Neural cell (in vitro differentiated cells): Measurements from ENCODE around the gene MAFB. TPM values are rescaled to one million over a fixed set of nuclear protein-coding genes. Genes with fewer than 3 reads are reported as not detected.

Experiments used
- H2AFZ ChIP-seq: fragments of 200-600, 300-800 bp; sonication (generic), shearing (Covaris generic); 2 replicates; pipeline ENCODE4 v1.6.0; 2014; ENCODE audit warnings: low read depth, mild to moderate bottlenecking, antibody characterized with exemption, low read length, moderate library complexity
- H3F3A ChIP-seq: fragments of 200-600 bp; shearing (Covaris generic); 2 replicates; pipeline ENCODE4 v1.6.1; 2016; ENCODE audit warnings: mild to moderate bottlenecking, moderate library complexity, mixed read lengths, antibody characterized with exemption, low read length; ENCODE audit not compliant: insufficient read depth, poor library complexity, severe bottlenecking
- H3K27ac ChIP-seq: fragments of 200-600, 300-800 bp; sonication (generic), shearing (Covaris generic); 2 replicates; pipeline ENCODE4 v1.5.1; 2014; ENCODE audit warnings: mild to moderate bottlenecking, low read length, moderate library complexity
- H3K27me3 ChIP-seq: fragments of 300-800, 200-600 bp; sonication (generic), shearing (Covaris generic); 2 replicates; pipeline ENCODE4 v1.6.0; 2014; ENCODE audit warnings: mild to moderate bottlenecking, low read depth, low read length, moderate library complexity; ENCODE audit not compliant: insufficient read depth
- H3K36me3 ChIP-seq: fragments of 300-800, 200-600 bp; sonication (generic), shearing (Covaris generic); 2 replicates; pipeline ENCODE4 v1.5.1; 2014; ENCODE audit warnings: mild to moderate bottlenecking, antibody characterized with exemption, low read length, moderate library complexity; ENCODE audit not compliant: insufficient read depth
- H3K4me2 ChIP-seq: fragments of 300-800, 200-600 bp; sonication (generic), shearing (Covaris generic); 2 replicates; pipeline ENCODE4 v1.6.0; 2014; ENCODE audit warnings: mild to moderate bottlenecking, low read length
- H3K4me3 ChIP-seq: fragments of 300-800, 200-600 bp; sonication (generic), shearing (Covaris generic); 2 replicates; pipeline ENCODE4 v1.5.1; 2014; ENCODE audit warnings: mild to moderate bottlenecking, low read length, moderate library complexity
- H3K79me2 ChIP-seq: fragments of 200-600 bp; shearing (Covaris generic); replicated peaks from 2 replicates; pipeline ENCODE4 v1.6.0; 2014; ENCODE audit warnings: mild to moderate bottlenecking, low read length, moderate library complexity; ENCODE audit not compliant: insufficient read depth
- H3K9ac ChIP-seq: fragments of 300-800, 200-600 bp; sonication (generic), shearing (Covaris generic); 2 replicates; pipeline ENCODE4 v1.6.1; 2016; ENCODE audit warnings: mild to moderate bottlenecking, low read length, mixed read lengths
- H3K9me2 ChIP-seq: fragments of 200-600 bp; shearing (Covaris generic); 2 replicates; pipeline ENCODE4 v1.6.1; 2016; ENCODE audit warnings: mild to moderate bottlenecking, low read length, mixed read lengths; ENCODE audit not compliant: insufficient read depth
- H3K9me3 ChIP-seq: fragments of 200-600, 300-800 bp; sonication (generic), shearing (Covaris generic); 2 replicates; pipeline ENCODE4 v1.6.1; 2016; ENCODE audit warnings: mild to moderate bottlenecking, mixed run types, low read length, moderate library complexity, mixed read lengths
- H4K20me1 ChIP-seq: fragments of 200-600 bp; shearing (Covaris generic); 2 replicates; pipeline ENCODE4 v1.6.1; 2016; ENCODE audit warnings: mild to moderate bottlenecking, mixed run types; ENCODE audit not compliant: insufficient read depth
- EP300 ChIP-seq: fragments of 450-650 bp; conservative IDR thresholded peaks from 2 replicates; pipeline ENCODE4 v1.6.1; 2014; ENCODE audit warnings: antibody characterized with exemption, mild to moderate bottlenecking, moderate library complexity; ENCODE audit not compliant: poor library complexity, severe bottlenecking
- EZH2 ChIP-seq: fragments of 200-600, 300-800 bp; shearing (Covaris generic), sonication (generic); IDR thresholded peaks from 2 replicates; pipeline ENCODE4 v1.6.1; 2014; ENCODE audit warnings: antibody characterized with exemption, low read length, borderline replicate concordance, mild to moderate bottlenecking; ENCODE audit not compliant: insufficient read depth, poor library complexity, severe bottlenecking
- MXI1 ChIP-seq: fragments of 450-650 bp; conservative IDR thresholded peaks from 2 replicates; pipeline ENCODE4 v1.6.1; 2014; ENCODE audit warnings: antibody characterized with exemption, mild to moderate bottlenecking; ENCODE audit not compliant: poor library complexity, severe bottlenecking
- POLR2AphosphoS5 ChIP-seq: IDR thresholded peaks from 2 replicates; pipeline ENCODE4 v1.6.1; 2012
- RAD21 ChIP-seq: fragments of 450-650 bp; conservative IDR thresholded peaks from 2 replicates; pipeline ENCODE4 v1.6.1; 2014; ENCODE audit warnings: antibody characterized with exemption, mild to moderate bottlenecking, moderate library complexity
- REST ChIP-seq: IDR thresholded peaks from 2 replicates; pipeline ENCODE4 v1.6.1; 2012; ENCODE audit warnings: borderline replicate concordance
- SMC3 ChIP-seq: fragments of 450-650 bp; conservative IDR thresholded peaks from 2 replicates; pipeline ENCODE4 v1.6.1; 2014; ENCODE audit warnings: antibody characterized with exemption, mild to moderate bottlenecking, moderate library complexity; ENCODE audit not compliant: poor library complexity
- TAF1 ChIP-seq: IDR thresholded peaks from 2 replicates; pipeline ENCODE4 v1.6.1; 2012; ENCODE audit warnings: low read depth
- polyA plus RNA-seq: library from polyadenylated mRNA; depleted of rRNA; stranded (reverse); fragments of >200 nt; gene quantifications from 2 replicates; pipeline ENCODE4 v1.2.3, GENCODE V29; 2014
- TF ChIP-seq, protein P1 (sequence below): fragments of 450-650 bp; IDR thresholded peaks from 2 replicates; pipeline ENCODE4 v1.5.1; 2014; ENCODE audit warnings: antibody characterized with exemption, mild to moderate bottlenecking, moderate library complexity; ENCODE audit not compliant: poor library complexity, severe bottlenecking

MAFB gene
- polyA plus RNA-seq, 1 donor from 2014 or later = 5.6 TPM

DNA sequence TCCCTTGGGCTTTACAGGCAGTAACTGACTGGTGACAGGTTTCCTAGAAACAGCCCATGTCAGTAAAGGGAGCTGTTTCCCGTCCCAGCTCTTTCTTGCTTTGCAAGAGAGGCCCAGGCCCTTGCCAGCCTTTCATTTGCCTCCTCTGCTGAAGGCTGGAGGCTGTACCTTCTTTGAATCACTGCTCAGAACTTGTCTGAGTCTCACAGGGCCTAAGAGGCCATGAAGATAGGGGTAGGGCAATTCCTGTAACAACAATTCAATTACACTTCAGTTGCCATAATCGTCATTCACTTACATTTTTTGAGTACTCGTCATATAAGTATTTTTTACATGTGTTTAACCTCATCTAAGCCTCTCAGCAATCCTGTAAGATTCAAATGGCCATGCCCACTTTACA, 25.9 kb upstream of the MAFB start:
- H3K27ac ChIP-seq = peak overlapping the region; percentile 18
- no peaks in the 10 kb centered on the region for H3K79me2 ChIP-seq
- no peaks in the 10 kb centered on the region for H3K36me3 ChIP-seq
- TF ChIP-seq POLR2AphosphoS5 = peak; percentile 14
- no peak for TF ChIP-seq TAF1
- H3K9me3 ChIP-seq = no peaks in the 10 kb centered on the region
- H3K4me3 ChIP-seq = no peak overlapping the region
- peak overlapping the region; percentile 1 for H3K9ac ChIP-seq
- H3K27me3 ChIP-seq = peaks cover 18% of the 10 kb centered on the region
- H3K9me2 ChIP-seq = no peaks in the 10 kb centered on the region
- H3K4me2 ChIP-seq = no peak overlapping the region
- no peaks in the 10 kb centered on the region for H4K20me1 ChIP-seq
- no peaks in the 10 kb centered on the region for H3F3A ChIP-seq
- H2AFZ ChIP-seq = no peak overlapping the region

DNA sequence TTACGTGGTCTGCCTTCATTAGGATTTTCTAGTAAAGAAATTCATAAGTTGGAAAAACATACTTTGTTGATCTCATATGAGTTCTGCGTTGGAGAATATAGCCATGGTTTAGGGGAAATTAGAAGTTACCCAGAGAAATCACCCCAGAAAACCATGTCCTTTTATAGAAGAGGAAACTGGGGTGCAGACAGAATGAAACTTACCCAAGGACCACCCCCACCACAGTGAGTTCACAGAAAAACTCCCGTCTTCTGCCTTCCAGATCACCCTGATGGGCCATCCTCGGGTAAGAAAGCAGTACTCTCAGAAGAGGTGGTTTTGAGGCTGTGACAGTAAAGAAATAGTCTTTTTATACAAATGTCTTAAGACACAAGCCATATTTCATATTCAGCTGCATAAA, 25.1 kb upstream of the MAFB start:
- Histone ChIP-seq H3K4me3 (no peak overlapping the region), H3K9me3 (no peaks in the 10 kb centered on the region), H3K9ac (no peak overlapping the region), H3K9me2 (no peaks in the 10 kb centered on the region), H3K27ac (no peak overlapping the region), H3K4me2 (no peak overlapping the region), H3K36me3 (no peaks in the 10 kb centered on the region), H3K27me3 (peaks cover 18% of the 10 kb centered on the region), H4K20me1 (no peaks in the 10 kb centered on the region), H3K79me2 (no peaks in the 10 kb centered on the region), H3F3A (no peaks in the 10 kb centered on the region), H2AFZ (no peak overlapping the region)
- TF ChIP-seq, protein P1, sequence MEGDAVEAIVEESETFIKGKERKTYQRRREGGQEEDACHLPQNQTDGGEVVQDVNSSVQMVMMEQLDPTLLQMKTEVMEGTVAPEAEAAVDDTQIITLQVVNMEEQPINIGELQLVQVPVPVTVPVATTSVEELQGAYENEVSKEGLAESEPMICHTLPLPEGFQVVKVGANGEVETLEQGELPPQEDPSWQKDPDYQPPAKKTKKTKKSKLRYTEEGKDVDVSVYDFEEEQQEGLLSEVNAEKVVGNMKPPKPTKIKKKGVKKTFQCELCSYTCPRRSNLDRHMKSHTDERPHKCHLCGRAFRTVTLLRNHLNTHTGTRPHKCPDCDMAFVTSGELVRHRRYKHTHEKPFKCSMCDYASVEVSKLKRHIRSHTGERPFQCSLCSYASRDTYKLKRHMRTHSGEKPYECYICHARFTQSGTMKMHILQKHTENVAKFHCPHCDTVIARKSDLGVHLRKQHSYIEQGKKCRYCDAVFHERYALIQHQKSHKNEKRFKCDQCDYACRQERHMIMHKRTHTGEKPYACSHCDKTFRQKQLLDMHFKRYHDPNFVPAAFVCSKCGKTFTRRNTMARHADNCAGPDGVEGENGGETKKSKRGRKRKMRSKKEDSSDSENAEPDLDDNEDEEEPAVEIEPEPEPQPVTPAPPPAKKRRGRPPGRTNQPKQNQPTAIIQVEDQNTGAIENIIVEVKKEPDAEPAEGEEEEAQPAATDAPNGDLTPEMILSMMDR = no peak
- TF ChIP-seq POLR2AphosphoS5 (no peak), EP300 (no peak), RAD21 (no peak), MXI1 (no peak), TAF1 (no peak), REST (no peak), EZH2 (no peak), SMC3 (no peak)

DNA sequence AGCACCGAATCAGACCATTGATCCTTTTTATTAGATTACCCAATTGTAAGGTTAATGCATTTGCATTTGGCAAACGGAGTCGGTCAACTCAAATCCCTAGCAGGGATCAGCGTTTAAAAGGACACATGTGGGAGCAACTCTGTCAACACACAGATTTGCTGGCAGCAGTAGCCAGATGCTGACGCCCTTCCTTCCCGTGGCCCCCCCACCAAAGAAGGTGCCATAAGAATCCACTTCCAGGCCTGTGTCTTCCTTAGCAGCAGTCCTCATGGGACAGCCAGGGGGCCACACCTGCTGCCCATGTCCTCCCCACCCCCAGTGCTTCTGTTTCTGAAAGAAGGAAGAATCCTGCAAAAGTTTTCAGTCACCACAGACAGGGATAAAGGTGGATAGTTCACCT, 24.5 kb upstream of the MAFB start:
- Histone ChIP-seq H3K36me3 (no peaks in the 10 kb centered on the region), H3F3A (no peaks in the 10 kb centered on the region)

More for the DNA sequence above, 24.5 kb upstream of the MAFB start:
- Histone ChIP-seq H3K9me2 (no peaks in the 10 kb centered on the region), H3K4me2 (no peak overlapping the region), H3K27me3 (peaks cover 18% of the 10 kb centered on the region), H4K20me1 (no peaks in the 10 kb centered on the region), H3K9me3 (no peaks in the 10 kb centered on the region), H2AFZ (no peak overlapping the region), H3K79me2 (no peaks in the 10 kb centered on the region), H3K27ac (no peak overlapping the region), H3K9ac (no peak overlapping the region), H3K4me3 (no peak overlapping the region)
- TF ChIP-seq REST (no peak), EP300 (no peak), RAD21 (no peak)
